Suppressor macrophage (primary cell): ENCODE data around the gene COPE.
"Not testable (repeated sequence)": the region's sequence is repeated elsewhere in the genome, so short reads cannot be mapped to it uniquely, and the experiment has no call there.

Source experiments
- DNase-seq, 4 experiments: peaks; one replicate each; pipeline ENCODE4 v3.0.0-alpha.2; 2020 to 2022

Gene COPE

GRCh38 chr19:18908917-18909619, 10.1 kb downstream of the COPE start:
- DNase-seq = no peak

DNA sequence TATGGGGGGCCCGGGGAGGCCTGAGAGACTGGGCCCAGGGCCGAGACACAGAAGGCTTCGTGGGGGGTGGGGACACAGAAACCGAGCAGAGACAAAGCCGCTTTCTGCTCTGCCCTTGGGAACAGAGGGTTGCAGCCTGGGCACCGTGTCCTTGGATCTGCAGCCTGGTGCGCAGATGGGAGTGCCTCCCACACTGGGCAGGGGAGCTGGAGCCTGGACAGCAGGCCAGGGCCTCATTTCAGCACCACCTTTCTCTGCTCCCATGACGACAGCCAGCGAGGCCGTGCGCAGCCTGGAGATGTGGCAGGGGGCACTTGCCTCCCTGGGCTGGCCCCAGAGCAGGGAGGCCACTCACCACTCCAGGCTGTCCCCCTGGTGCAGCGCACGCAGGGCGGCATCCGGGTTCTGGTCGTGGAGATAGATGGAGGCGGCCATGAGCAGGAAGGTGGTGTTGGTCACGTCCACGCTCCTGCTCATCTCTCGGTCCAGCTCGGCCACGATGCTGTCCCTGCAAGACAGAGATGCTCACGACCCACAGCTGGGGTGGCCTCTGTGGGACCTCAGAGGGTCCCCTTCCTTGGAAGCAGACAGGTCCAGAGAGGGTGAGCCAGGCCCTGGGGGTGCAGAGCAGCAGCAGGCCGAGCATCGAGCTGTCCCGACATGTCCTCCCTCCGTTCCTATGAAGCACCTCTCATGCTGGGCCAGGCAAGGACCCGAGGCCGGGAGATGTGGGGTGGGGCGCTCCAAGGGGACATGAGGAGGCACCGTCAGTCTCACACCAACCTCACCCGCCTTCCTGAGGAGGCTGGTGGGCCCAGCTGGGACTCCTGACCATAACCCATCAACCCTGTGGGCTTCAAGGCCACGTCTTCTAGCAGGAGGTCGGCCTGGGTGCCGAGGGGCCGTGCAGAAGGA, 12.3 kb downstream of the COPE start:
- DNase-seq = no peak

GRCh38 chr19:18905513-18906236, 13.5 kb downstream of the COPE start:
- peak in 1 of 4 experiments; percentile 2 for DNase-seq

- DNase-seq = peak in 1 of 4 experiments; percentile 1
Measured at GRCh38 chr19:18905058-18905456, 14.1 kb downstream of the COPE start.

DNA sequence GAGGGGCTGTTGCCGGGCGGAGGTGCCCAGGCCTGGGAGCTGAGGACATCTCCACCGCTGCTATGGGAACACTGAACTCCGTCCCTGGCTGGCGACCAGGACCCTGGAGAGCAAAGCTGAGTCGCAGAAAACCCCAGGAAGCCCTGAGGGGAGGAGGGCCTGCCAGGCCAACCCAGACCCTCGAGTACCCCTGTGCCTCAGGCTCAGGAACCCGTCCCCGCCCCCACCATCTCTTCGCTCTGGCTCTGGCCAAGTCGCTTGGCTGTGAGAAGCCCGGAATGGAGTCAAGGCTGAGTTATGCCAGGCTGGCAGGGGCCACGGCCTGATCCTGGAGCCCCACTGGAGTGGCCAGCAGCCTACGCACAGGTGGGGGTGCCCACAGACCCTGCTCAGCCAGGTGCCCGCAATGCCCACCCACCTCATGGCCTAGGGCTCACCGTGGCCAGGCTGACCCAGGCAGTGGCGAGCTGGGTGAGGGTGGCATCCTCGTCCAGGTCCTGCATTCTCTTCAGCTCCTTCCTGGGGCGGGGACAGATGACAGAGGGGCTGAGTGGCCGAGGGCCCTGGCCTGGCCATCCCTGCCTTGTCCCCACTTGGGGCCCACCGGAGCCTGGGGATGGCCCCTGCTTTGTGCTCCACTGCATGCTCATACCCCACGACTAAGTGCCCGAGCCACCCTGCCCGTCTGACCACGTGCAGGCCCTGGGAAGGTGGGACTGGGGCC, 14.7 kb downstream of the COPE start:
- peak in 1 of 4 experiments; percentile 1 for DNase-seq

DNA sequence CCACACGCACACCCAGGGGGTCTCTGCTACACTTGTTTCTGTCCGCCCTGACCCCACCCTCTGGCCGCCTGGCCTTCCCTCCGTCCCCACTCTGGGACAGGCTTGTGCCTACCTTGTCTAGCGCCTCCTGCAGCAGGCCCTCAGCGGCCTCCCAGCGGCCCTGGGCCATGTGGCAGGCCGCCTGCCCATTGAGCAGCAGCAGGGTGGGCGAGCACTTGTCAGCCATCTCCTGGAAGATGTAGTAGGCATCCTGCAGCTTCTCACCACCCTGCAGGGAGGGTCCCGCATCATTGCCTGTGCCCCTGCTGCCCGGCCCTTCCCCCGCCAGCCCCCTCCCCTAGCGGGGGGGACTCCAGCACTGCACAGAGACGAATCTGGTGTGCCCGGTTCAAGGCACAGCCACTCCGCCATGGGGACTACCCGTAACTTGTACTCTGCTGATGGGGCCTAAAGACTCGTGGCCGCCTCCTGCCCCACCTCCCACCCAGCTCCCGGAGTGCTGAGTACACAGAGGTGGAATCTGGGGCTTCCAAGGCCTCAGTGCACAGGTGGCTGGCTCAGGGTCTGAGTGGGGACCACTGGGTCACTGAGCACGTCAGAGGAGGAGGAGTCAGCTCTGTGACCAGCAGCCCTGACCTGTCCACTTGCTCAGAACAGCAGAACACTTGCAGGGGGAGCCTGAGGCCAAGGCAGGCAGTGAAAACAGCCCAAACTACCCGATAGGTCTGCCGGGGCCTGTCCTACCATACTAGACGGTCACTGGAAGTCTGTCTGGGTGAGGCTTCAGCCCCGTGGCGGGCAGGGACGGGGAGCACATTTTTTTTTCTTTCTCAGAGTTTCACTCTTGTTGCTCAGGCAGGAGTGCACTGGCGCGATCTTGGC, 15.8 kb downstream of the COPE start:
- DNase-seq = peak in 1 of 4 experiments; percentile 2

GRCh38 chr19:18902519-18902918, 16.7 kb downstream of the COPE start:
- not testable (repeated sequence) for DNase-seq

- DNase-seq = no peak
Measured at GRCh38 chr19:18901491-18901890, 17.7 kb downstream of the COPE start.

- no peak for DNase-seq
Measured at GRCh38 chr19:18900700-18901481, 18.3 kb downstream of the COPE start.

DNA sequence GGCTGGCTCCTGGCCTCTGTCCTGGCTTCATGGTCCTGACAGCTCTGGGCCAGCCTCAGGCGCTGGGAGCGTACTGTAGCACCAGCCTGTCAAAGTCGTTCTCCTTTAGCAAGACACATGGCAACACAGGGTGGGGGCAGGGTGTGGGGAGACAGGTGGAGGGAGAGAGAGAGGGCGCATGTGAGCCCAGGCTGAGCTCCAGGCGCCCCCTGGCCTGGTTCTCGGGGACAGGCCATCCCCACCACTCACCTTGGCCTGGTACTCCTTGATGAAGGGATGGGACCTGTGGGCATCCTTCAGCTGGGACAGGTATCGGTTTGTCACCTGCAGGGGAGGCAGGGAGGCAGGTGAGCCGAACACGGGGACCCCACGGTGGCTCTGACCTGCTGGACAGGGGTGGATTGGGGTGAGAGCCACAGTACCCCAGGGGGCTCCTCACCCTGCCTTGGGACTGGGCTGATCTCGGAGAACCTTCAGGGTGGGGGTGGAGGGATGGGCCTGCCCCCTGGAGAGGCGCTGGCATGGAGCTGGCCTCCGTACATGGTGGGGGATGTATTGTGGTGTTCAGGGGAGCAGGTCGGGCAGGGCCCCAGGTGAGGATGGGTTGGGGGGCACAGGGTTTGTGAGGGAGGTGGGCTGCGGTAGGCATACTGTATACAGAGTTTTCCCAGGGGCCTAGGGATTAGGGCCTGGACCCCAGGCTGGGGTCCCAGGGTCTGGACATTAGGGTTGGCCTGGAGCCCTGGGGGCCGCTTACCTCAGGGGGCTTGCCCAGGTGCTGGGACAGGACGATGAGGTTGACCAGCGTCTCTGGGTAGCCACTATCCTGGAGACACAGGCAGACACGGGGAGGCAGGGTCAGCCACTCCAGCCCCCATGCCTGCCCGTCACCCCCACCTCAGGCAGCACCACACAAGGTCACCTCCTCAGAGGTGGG, 19.3 kb downstream of the COPE start:
- no peak for DNase-seq

DNA sequence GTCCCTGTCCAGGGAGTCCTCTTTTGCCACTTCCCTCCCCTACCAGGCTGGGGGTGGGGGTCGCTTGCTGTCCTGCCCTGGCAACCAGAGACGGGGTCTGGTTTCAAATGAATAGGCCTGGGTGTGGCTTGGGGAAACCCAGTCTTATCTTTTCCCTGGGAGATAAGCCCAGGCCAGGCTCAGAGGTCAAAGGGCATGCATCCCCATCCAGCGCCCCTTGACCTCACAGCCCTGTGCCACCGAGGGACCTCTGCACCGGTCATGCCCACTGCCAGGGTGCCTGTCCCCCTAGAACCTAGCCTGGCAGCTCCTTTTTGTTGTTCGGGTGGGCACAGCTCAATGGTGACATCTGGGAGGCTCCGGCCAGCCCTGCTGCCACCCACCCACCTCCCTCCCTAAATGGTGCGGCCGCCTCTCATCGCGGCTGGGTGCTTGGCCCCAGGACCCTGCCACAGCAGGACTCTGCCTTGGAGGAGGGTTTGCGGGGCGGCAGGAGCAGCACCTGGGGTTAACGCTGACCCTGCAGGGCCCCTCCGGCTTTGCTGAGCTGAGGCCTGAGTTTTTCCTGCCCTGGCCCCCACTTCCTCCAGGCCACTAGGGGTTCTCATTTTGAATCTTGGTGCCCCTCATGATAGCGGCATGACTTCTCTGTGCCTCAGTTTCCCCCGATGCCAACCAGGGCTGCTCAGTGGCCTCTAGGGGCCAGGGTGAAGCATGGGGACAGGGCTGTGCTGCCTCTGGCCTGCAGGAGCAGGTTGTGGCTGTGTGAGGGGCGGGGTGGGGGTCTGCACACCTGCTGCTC, 20.4 kb downstream of the COPE start:
- no peak for DNase-seq

GRCh38 chr19:18898081-18898606, 21.0 kb downstream of the COPE start:
- no peak for DNase-seq

GRCh38 chr19:18897094-18898029, 21.8 kb downstream of the COPE start:
- no peak for DNase-seq

GRCh38 chr19:18896421-18896841, 22.8 kb downstream of the COPE start:
- DNase-seq = peak in 2 of 4 experiments; percentile 18 to 41

GRCh38 chr19:18895824-18896341, 23.3 kb downstream of the COPE start, which contains the start of gene CERS1:
TSS of gene CERS1 (minus strand) at chr19:18896158. CDS start at chr19:18896072, 86 bp downstream.
- peak in 2 of 4 experiments; percentile 23 to 56 for DNase-seq

GRCh38 chr19:18895038-18895823, 24.0 kb downstream of the COPE start:
- peak; percentile 42 to 81 (median 65) for DNase-seq
